ENCODE measurements around the gene PRICKLE3.
A peak's percentile ranks its signal among the peaks of the same experiment; 100 is the strongest.

Gene PRICKLE3

DNA sequence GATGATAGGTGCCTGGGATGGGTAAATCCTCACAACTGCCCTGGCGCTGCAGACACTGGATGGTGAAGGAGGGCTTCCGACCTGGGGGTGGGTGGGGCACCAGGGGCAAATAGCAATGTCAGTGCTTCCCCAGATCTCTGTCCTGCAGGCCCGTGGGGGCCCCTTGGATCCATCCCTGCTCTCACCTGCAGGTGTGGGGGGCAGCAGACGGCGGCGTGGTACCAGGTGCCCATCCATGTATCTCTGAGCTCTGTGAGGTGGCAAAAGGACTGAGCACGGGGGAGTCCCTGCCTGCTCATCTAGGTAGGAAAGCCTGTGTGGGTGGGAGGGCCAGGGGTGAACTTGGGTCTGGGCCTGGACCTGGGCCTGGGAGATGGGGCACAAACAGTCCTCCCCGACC, 20.4 kb upstream of the PRICKLE3 start:
- DNase-seq: no peak

DNA sequence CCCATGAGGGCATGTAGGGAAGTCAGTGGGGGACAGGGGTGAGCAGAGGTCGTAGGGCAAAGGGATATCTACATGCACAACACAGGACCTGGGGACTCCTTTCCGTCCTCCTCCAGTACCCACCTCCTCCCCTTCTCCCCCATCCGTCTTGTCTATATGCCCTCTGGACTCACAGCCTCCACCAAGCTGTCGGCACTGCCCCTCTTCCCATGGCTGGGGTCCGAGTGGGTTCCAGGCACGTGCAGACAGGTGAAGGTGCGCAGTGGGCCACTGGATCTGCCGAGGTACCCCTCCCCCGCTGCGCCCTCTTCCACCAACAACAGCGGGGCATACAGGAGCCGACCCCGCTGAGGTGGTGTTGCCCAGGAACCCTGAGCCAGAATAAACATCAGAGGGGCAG, 19.3 kb upstream of the PRICKLE3 start:
- DNase-seq: no peak

GRCh38 chrX:49204709-49205108, 18.5 kb upstream of the PRICKLE3 start:
- DNase-seq: no peak

- no peak for DNase-seq
Measured at GRCh38 chrX:49204017-49204416, 17.8 kb upstream of the PRICKLE3 start.

GRCh38 chrX:49203536-49203935, 17.4 kb upstream of the PRICKLE3 start:
- no peak for DNase-seq

DNA sequence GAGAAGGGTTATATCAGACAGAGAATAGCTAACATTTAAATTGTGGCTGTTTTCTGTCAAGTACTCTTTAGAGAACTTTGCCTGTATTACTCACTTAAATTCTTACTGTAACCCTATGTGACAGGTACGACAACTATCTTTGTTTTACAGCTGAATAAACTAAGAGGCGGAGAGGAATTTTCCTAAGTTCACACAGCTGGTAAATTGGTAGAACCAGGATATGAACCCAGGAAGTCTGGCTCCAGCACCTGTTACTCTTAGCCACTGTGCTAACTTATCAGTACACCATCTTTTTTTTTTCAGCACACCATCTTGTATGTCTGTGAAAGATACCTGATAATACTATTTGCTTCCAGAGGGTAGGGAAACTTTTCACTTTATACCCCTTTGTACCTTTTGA, 15.8 kb upstream of the PRICKLE3 start:
- DNase-seq: no peak

GRCh38 chrX:49199906-49200771, 14.0 kb upstream of the PRICKLE3 start, which contains the start of gene SYP:
Gene SYP, minus strand, starts transcription at chrX:49200193. Its CDS starts 7 bp downstream, at chrX:49200186.
- DNase-seq: peak; percentile 82

GRCh38 chrX:49199315-49199595, 13.1 kb upstream of the PRICKLE3 start:
- no peak for DNase-seq

DNA sequence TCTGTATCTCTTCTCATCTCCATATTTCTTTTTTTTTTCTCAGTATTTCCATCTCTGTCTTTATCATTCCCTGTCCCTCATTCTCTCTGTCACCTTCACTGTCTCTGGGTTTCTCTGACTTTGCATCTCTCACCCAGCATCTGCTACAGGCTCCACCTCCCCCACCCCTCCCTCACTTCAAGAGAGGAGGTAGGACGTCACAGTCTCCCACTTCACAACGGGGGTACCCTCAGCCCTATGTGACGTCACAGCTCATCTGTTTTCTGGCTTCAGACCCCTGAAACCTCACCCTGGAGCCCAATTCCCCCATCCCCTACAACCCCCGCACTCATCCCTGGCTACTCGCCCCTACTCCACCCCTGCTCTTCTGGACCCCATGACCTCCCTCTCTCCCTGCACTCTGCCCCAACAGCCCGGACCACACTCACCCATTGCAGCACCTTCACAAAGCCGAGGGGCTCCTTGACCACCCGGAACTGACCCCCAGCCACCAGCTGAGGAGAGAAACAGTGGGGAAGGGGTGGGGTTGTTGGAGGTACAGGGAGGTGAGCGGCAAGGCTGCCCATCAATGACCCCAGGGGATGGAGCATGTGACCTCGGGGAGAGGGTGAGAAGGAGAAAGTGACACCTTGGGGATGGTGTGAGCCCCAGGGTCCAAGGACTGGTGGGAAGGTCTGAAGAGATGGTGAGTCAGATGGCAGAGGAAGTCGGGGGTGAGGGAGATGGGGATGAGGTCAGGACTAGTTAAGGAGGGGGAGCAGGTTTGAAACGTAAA, 12.6 kb upstream of the PRICKLE3 start:
- DNase-seq: no peak

DNA sequence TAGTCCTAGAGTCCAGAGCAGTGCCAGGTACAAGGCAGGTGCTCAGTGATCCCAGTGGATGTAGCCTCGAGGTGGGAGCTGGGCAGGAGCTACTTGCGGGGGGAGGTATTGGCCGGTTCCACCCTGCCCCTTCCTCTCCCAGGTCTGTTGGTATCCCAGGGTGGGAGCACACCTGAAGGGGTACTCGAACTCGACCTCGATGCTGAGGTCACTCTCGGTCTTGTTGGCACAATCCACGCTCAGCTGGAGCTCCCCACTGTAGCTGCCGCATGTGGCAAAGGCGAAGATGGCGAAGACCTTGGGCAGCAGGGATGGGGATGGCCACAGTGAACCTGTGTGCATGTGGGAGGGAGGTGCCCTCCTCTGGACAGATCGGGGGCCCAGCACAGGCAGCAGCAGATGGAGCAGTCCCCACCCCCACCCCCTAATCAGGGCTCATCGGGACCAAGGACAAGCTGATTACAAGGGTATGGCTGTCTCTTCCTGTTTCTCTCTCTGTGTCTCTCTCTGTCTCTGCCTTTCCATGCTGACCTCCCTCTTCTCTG, 11.4 kb upstream of the PRICKLE3 start:
- DNase-seq: no peak

- DNase-seq: no peak
Measured at GRCh38 chrX:49193542-49193964, 7.4 kb upstream of the PRICKLE3 start.

DNA sequence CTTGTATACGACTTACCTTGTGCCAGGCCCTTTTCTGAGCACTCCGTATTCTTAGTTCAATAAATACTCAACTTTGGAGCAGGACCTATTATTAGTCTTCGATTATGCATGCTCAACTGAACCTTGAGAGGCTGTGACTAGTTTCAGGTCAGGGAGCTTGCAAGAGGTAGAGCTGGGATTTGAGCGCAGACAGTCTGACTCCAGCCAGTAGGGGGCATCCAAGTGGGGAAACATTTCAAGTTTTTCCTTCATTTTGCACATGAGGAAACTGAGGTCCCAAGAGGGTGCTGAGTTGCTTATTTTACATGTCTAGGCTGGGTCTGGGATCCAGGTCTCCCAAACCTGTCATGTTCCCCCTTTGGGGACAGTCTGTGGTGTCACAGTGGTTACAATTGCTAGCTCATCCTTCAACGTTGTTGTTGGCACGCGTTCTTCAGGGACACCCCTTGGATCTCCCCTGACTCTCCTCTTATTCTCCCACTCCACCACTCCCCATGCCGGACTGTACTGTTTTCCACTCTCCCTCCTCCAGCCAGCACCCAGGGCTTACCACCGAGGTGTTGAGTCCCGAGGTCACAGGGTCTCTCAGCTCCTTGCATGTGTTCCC, 6.7 kb upstream of the PRICKLE3 start:
- no peak for DNase-seq

- peak; percentile 12 for DNase-seq
Measured at GRCh38 chrX:49191574-49192011, 5.4 kb upstream of the PRICKLE3 start.

- DNase-seq: peak; percentile 63
Measured at GRCh38 chrX:49190821-49191573, 4.8 kb upstream of the PRICKLE3 start.

- DNase-seq: no peak
Measured at GRCh38 chrX:49189606-49190005, 3.4 kb upstream of the PRICKLE3 start.

GRCh38 chrX:49188468-49189076, 2.4 kb upstream of the PRICKLE3 start:
- DNase-seq: no peak

GRCh38 chrX:49187526-49187925, 1.4 kb upstream of the PRICKLE3 start:
- no peak for DNase-seq

DNA sequence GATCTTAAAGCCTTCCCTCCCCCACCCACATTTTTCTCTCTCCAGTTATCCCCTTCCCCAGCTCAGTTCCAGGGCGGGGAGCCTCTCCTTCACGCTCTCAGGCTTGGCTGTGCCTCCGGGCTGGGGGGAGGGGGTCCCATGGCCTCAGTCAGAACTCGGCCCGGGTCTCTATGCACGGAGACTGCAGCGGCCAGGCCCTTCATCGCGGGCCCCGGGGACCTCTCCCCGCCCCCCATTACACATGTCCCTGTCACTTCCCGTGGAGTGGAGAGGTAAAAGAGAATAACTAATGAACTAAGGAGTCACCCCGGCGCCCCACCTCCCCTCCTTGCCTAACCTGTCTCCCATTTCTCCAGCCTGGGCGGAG, 838 bp upstream of the PRICKLE3 start:
- no peak for DNase-seq

- no peak for DNase-seq
Measured at GRCh38 chrX:49184294-49185281, 1.6 kb downstream of the PRICKLE3 start.

GRCh38 chrX:49183701-49184281, 2.4 kb downstream of the PRICKLE3 start:
- no peak for DNase-seq

DNA sequence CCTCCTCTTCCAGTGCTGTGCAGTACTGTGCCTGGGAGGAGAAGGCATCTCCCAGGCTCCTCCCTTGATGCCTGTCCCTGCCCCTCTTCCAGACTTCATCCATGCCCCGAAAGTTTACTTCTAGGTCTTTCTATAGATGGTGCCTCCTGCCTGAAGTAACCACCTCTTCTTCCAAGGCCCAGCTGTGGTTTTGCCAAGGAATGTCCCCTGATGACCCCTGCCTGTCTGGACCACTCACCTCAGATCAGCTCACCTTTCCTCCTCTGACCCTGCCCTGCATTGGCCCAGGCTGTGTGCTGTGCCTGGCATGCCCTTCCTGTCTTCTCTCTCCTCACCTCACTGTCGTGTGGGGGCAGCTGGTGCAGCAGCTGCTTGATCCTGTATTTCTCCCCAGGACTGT, 6.8 kb downstream of the PRICKLE3 start:
- DNase-seq: no peak
